ENCODE data around the gene SGMS1.

The SGMS1 gene

DNA sequence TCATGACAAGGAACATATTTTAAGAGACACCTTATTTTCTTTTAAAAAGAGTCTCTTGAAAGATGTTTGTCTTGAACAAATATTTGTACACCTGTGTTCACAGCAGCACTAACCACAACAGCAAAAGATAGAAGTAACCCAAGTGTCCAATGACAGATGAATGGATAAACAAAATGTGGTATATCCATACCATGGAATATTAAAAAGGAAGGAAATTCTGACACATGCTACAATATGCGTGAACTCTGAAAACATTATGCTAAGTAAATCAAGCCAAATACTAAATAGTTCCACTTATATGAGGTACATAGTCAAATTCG lies 17.8 kb downstream of the SGMS1 start:
- DNase-seq (ENCODE audit: low read depth): no peak
- TF ChIP-seq, protein P1, sequence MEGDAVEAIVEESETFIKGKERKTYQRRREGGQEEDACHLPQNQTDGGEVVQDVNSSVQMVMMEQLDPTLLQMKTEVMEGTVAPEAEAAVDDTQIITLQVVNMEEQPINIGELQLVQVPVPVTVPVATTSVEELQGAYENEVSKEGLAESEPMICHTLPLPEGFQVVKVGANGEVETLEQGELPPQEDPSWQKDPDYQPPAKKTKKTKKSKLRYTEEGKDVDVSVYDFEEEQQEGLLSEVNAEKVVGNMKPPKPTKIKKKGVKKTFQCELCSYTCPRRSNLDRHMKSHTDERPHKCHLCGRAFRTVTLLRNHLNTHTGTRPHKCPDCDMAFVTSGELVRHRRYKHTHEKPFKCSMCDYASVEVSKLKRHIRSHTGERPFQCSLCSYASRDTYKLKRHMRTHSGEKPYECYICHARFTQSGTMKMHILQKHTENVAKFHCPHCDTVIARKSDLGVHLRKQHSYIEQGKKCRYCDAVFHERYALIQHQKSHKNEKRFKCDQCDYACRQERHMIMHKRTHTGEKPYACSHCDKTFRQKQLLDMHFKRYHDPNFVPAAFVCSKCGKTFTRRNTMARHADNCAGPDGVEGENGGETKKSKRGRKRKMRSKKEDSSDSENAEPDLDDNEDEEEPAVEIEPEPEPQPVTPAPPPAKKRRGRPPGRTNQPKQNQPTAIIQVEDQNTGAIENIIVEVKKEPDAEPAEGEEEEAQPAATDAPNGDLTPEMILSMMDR (IDR thresholded peaks at IDR 0.05; ENCODE audit: insufficient read depth, low read depth, low read length, missing control alignments): no peak
- H3K4me3 ChIP-seq (ENCODE audit: low read length): no peak overlapping the region

DNA sequence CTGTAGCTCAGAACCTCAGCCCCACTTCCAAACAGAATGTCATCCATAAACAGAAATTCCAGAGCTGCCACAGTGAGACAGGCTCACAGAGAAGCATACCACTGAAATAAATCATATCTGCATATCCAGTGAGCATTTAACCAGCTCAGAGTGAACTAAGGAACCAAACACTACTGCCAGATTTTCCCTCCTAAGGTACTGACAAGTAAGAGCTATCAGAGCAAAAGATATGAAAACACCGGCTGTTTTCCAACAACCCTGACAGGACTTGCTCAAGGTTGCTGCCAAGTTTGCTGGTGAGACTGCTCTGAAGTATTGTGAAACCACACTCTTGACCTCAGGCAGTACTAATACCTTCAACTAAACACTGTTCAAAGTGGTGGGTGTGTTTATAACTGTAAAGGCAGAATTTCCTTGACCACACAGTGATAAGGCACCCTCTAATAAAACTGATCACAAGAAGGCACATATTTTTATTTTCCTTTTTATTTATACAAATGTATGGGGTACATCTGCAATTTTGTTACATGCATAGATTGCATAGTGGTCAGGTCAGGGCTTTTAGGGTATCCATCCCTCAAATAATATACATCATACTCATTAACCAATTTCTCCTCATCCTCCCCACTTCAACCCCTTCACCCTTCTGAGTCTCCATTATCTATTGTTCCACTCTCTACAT lies 18.3 kb downstream of the SGMS1 start:
- TF ChIP-seq, protein P1 (IDR thresholded peaks at IDR 0.05; ENCODE audit: insufficient read depth, low read depth, low read length, missing control alignments): no peak
- DNase-seq (ENCODE audit: low read depth): peak; percentile 97
- H3K4me3 ChIP-seq (ENCODE audit: low read length): no peak overlapping the region

DNA sequence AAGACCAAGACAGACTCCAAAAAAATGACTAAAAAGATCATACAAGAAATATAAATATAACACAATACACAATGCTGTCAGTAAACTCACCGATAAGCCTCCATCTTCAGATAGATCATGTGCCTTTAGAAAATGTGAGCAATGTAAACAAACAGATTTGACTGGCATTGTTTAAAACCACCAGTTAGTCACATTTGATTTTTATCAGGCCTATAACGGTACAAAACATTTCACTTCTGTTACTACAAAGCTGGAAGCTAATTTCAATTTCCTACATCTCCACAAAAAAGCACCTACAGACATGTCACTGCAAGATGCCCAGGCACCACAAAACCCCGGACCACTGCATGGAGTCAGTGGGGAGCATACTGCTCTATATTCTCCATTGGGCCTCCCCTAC lies 18.9 kb downstream of the SGMS1 start:
- no peak overlapping the region for H3K4me3 ChIP-seq (ENCODE audit: low read length)
- TF ChIP-seq, protein P1 (IDR thresholded peaks at IDR 0.05; ENCODE audit: insufficient read depth, low read depth, low read length, missing control alignments): no peak
- peak; percentile 23 for DNase-seq (ENCODE audit: low read depth)

DNA sequence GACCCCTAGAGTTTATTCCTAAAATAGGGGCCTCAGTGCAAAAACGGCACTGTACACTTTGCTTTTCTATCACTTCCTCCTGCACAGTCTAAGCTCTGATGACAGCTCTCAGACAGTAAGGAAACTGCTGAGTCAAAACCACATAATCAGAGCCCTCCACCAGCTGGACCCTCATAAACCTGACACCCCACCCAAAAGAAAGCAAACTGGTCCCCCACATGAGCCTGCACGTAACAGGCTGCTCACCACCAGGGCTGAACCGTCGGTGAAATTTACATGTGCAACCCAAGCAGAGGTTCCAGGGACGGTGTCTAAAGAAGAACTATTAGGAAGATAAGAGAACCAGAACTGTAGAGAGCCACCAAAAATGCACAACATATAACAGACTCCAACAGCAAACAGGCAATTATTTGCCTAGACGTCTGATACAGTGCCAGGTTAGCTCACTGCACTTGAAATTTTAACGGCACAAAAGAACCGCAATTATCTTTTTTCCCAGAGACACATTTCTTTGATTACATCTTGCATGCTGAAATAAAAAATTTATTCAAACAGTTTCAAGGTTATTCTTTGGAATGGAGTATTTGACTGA lies 19.6 kb downstream of the SGMS1 start:
- TF ChIP-seq, protein P1 (IDR thresholded peaks at IDR 0.05; ENCODE audit: insufficient read depth, low read depth, low read length, missing control alignments): no peak
- no peak for DNase-seq (ENCODE audit: low read depth)
- no peak overlapping the region for H3K4me3 ChIP-seq (ENCODE audit: low read length)

DNA sequence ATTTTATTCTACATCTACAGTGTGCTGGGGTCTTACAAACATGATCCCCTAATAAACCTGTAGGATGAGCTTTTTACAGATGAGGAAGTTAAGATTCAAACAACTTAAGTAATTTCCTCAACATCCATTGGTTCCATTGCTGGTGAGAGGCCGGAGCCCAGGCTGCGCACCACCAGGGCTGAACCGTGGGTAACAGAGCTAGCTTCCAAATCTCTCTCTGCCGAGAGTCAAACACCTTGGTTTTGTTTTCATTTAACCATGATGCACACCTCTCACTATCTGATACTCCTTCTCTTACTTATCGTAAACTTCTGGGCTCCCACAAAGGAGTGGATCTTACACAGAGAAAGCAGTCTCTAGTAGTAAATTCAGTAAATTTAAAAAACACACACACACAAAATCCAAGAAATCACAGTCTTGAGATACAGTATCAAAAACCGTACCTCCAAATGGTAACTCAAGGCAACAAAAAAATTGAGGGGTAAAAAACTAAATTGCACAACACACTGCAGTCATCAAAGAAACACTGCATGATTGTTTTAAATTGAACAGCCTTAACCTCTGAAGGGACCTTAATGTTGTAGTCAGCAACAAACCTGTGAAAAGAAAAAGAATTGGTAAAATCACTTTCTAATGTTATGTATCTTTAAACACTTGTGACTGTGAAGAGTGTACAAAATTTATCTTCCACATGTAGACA lies 20.5 kb downstream of the SGMS1 start:
- DNase-seq (ENCODE audit: low read depth): no peak
- TF ChIP-seq, protein P1 (IDR thresholded peaks at IDR 0.05; ENCODE audit: insufficient read depth, low read depth, low read length, missing control alignments): no peak
- H3K4me3 ChIP-seq (ENCODE audit: low read length): no peak overlapping the region

DNA sequence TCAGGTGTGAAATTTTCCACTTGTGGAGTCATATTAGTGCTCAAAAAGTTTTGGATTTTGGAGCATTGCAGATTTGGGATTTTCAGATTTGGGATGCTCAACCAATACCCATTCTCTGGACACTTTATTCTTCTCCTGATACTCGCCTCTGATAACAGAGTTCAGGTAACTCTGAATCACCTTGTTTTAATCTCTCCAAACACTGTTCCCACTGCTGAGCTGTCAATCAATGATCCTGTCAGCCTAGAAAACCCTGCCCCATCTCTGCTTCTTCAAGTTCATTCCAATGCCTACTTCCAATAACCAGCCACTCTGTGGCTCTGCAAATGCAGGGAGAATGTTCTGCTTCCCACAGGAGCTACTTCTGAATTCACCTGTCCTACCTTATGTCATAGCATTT lies 21.8 kb downstream of the SGMS1 start:
- TF ChIP-seq, protein P1 (IDR thresholded peaks at IDR 0.05; ENCODE audit: insufficient read depth, low read depth, low read length, missing control alignments): no peak
- DNase-seq (ENCODE audit: low read depth): no peak
- no peak overlapping the region for H3K4me3 ChIP-seq (ENCODE audit: low read length)

Data from epithelial cell of esophagus (primary cell).